Astrocyte (in vitro differentiated cells and primary cell): ENCODE results near the gene MYH9.

ENCODE experiments used
- EZH2 ChIP-seq: IDR thresholded peaks from 2 replicates; pipeline ENCODE4 v1.6.1; 2012; ENCODE audit warnings: mild to moderate bottlenecking, low read length, inconsistent platforms; ENCODE audit not compliant: insufficient read depth
- TF ChIP-seq, protein P1 (sequence below): IDR thresholded peaks from 2 replicates; pipeline ENCODE4 v1.5.1; 2011; ENCODE audit warnings: low read depth, mild to moderate bottlenecking, inconsistent platforms, low read length, moderate library complexity; ENCODE audit not compliant: insufficient read depth

- TF ChIP-seq, protein P1, sequence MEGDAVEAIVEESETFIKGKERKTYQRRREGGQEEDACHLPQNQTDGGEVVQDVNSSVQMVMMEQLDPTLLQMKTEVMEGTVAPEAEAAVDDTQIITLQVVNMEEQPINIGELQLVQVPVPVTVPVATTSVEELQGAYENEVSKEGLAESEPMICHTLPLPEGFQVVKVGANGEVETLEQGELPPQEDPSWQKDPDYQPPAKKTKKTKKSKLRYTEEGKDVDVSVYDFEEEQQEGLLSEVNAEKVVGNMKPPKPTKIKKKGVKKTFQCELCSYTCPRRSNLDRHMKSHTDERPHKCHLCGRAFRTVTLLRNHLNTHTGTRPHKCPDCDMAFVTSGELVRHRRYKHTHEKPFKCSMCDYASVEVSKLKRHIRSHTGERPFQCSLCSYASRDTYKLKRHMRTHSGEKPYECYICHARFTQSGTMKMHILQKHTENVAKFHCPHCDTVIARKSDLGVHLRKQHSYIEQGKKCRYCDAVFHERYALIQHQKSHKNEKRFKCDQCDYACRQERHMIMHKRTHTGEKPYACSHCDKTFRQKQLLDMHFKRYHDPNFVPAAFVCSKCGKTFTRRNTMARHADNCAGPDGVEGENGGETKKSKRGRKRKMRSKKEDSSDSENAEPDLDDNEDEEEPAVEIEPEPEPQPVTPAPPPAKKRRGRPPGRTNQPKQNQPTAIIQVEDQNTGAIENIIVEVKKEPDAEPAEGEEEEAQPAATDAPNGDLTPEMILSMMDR: no peak
- TF ChIP-seq EZH2: no peak
Measured at GRCh38 chr22:36422287-36423014, 34.7 kb upstream of the MYH9 start.
